Endothelial cell of umbilical vein (primary cell): Measurements from ENCODE around the gene TPRX2. TPM values are rescaled to one million over a fixed set of nuclear protein-coding genes. Genes with fewer than 3 reads are reported as not detected.

Source experiments
- BruUV-seq: library from RNA; stranded (reverse); fragments of 400-500 nt; replicated peaks from 2 replicates; lab custom pipeline; 2021; lab: Mats Ljungman, UMichigan
- CTCF ChIA-PET: fragments of 300-600, 350-600 bp; sonication (Branson Sonifier 250); formaldehyde crosslinking; loops from one replicate; lab custom pipeline; 2021; ENCODE audit warnings: antibody characterized with exemption, inconsistent platforms; lab: Charles Lee
- POLR2A ChIA-PET: fragments of 300-600, 350-600 bp; sonication (Branson Sonifier 250); formaldehyde crosslinking; loops from one replicate; lab custom pipeline; 2021; ENCODE audit warnings: antibody characterized with exemption, inconsistent platforms; lab: Charles Lee
- DNase-seq: peaks from one replicate; pipeline ENCODE4 v3.0.0-alpha.2; 2011; ENCODE audit warnings: low read depth, low spot score
- FAIRE-seq: peaks from 2 replicates; lab custom pipeline; 2011; peaks lifted over from hg19 to GRCh38; lab: Jason Lieb, UNC
- H2AFZ ChIP-seq: 2 replicates; pipeline ENCODE4 v1.6.0; 2012; ENCODE audit warnings: low read depth, low read length, control low read depth, inconsistent platforms
- H3K27ac ChIP-seq: 2 replicates; pipeline ENCODE4 v1.5.1; 2011; ENCODE audit warnings: low read depth, mild to moderate bottlenecking, control low read depth, low read length, moderate library complexity; ENCODE audit not compliant: insufficient read depth
- H3K27me3 ChIP-seq, 2 experiments: 2 replicates each; pipeline versions ENCODE4 v1.6.0 to v1.6.1; 2011; ENCODE audit warnings: low read length in 2 of 2, mixed read lengths in 1 of 2; ENCODE audit not compliant: control insufficient read depth in 2 of 2, insufficient read depth in 2 of 2
- H3K36me3 ChIP-seq, 2 experiments: 2 replicates in 1 of 2; 3 replicates in 1 of 2; pipeline ENCODE4 v1.5.1; 2011; ENCODE audit warnings: low read length in 2 of 2, mild to moderate bottlenecking in 1 of 2, moderate library complexity in 1 of 2; ENCODE audit not compliant: control insufficient read depth in 2 of 2, insufficient read depth in 2 of 2; ENCODE audit errors: extremely low read depth in 1 of 2
- H3K4me1 ChIP-seq: 3 replicates; pipeline ENCODE4 v1.5.1; 2011; ENCODE audit warnings: mild to moderate bottlenecking, low read length; ENCODE audit not compliant: control insufficient read depth, insufficient read depth; ENCODE audit errors: extremely low read depth
- H3K4me2 ChIP-seq: 2 replicates; pipeline ENCODE4 v1.6.1; 2011; ENCODE audit warnings: low read length, control low read depth, mixed read lengths; ENCODE audit not compliant: insufficient read depth
- H3K4me3 ChIP-seq, 3 experiments: fragments of 200-600 bp in 1 of 3; sonication (generic), shearing (Covaris generic) in 1 of 3; replicated peaks in 1 of 3; 2 replicates each; pipeline ENCODE4 v1.5.1; 2011 to 2016; ENCODE audit warnings: control low read depth in 3 of 3, low read length in 3 of 3, mild to moderate bottlenecking in 2 of 3, inconsistent platforms in 1 of 3, low read depth in 1 of 3, moderate library complexity in 1 of 3; ENCODE audit not compliant: insufficient read depth in 1 of 3
- H3K79me2 ChIP-seq: 2 replicates; pipeline ENCODE4 v1.6.0; 2012; ENCODE audit warnings: low read length, inconsistent platforms; ENCODE audit not compliant: control insufficient read depth, insufficient read depth
- H3K9ac ChIP-seq: replicated peaks from 2 replicates; pipeline ENCODE3; 2011; ENCODE audit warnings: low read length, control low read depth; ENCODE audit not compliant: insufficient read depth; ENCODE audit errors: extremely low read depth
- H3K9me1 ChIP-seq: replicated peaks from 3 replicates; pipeline ENCODE4 v1.6.0; 2011; ENCODE audit warnings: mild to moderate bottlenecking, low read length; ENCODE audit not compliant: control insufficient read depth, insufficient read depth; ENCODE audit errors: extremely low read depth
- H3K9me3 ChIP-seq: replicated peaks from 2 replicates; pipeline ENCODE4 v1.5.1; 2012; ENCODE audit warnings: low read length, inconsistent platforms; ENCODE audit not compliant: control insufficient read depth, insufficient read depth
- H4K20me1 ChIP-seq: replicated peaks from 2 replicates; pipeline ENCODE3; 2011; ENCODE audit warnings: mild to moderate bottlenecking, low read length; ENCODE audit not compliant: control insufficient read depth, insufficient read depth; ENCODE audit errors: extremely low read depth
- EZH2 ChIP-seq: IDR thresholded peaks from 2 replicates; pipeline ENCODE4 v1.6.1; 2012; ENCODE audit warnings: borderline replicate concordance, low read depth, mild to moderate bottlenecking, moderate library complexity, low read length, inconsistent platforms; ENCODE audit not compliant: severe bottlenecking
- FOS ChIP-seq: IDR thresholded peaks from 2 replicates; pipeline ENCODE4 v1.6.1; 2011; ENCODE audit warnings: mild to moderate bottlenecking, low read length, moderate library complexity, borderline replicate concordance; ENCODE audit not compliant: insufficient read depth
- GATA2 ChIP-seq: IDR thresholded peaks from 2 replicates; pipeline ENCODE4 v1.7.0; 2011; ENCODE audit warnings: low read depth, mild to moderate bottlenecking, moderate library complexity, mixed read lengths, low read length; ENCODE audit not compliant: insufficient read length, insufficient read depth
- JUN ChIP-seq: IDR thresholded peaks from 2 replicates; pipeline ENCODE4 v1.6.1; 2011; ENCODE audit warnings: borderline replicate concordance, low read depth; ENCODE audit not compliant: insufficient read length, insufficient read depth
- MYC ChIP-seq: IDR thresholded peaks from one replicate; pipeline ENCODE4 v1.6.1; 2011; ENCODE audit warnings: mild to moderate bottlenecking, low read depth, low read length
- POLR2A ChIP-seq: IDR thresholded peaks from 2 replicates; pipeline ENCODE4 v1.6.1; 2012; ENCODE audit warnings: low read depth, mild to moderate bottlenecking, control low read depth, low read length
- POLR2AphosphoS5 ChIP-seq: IDR thresholded peaks from 2 replicates; pipeline ENCODE4 v1.6.1; 2012; ENCODE audit warnings: low read depth, mild to moderate bottlenecking, control low read depth, low read length, moderate library complexity; ENCODE audit not compliant: insufficient read depth
- dilution Hi-C: fragments of 300-500 bp; cut with MboI; formaldehyde crosslinking; loops from one replicate; pipeline ENCODE4 v1.15.0; 2019; ENCODE audit warnings: low sequenced_read_pairs; ENCODE audit not compliant: extremely low pct_ligation_motif_present
- intact Hi-C: fragments of 100-400 bp; cut with micrococcal nuclease; formaldehyde crosslinking; loops from one replicate; pipeline ENCODE4 v1.10.0; 2022
- polyA plus RNA-seq, 4 experiments: library from polyadenylated mRNA; depleted of rRNA in 3 of 4; stranded (reverse) in 3 of 4; unstranded in 1 of 4; fragments of >200 nt; gene quantifications; 2 replicates each; pipeline versions ENCODE4 v1.2.1 to v1.2.3, GENCODE V29; 2011 to 2012; ENCODE audit warnings: missing spikeins in 1 of 4
- total RNA-seq: library from RNA; stranded (reverse); gene quantifications from 2 replicates; pipeline ENCODE4 v1.2.3, GENCODE V29; 2021
- TF ChIP-seq, protein P1 (sequence below): IDR thresholded peaks from 2 replicates; pipeline ENCODE4 v1.6.1; 2011; ENCODE audit not compliant: insufficient read depth, insufficient read length
- TF ChIP-seq, protein P2 (sequence below), 2 donors: IDR thresholded peaks; 1 replicate in 1 of 2; 2 replicates in 1 of 2; pipeline ENCODE4 v1.5.1; 2011; ENCODE audit warnings: low read length in 2 of 2, mild to moderate bottlenecking in 2 of 2, moderate library complexity in 2 of 2, control low read depth in 1 of 2, inconsistent platforms in 1 of 2, low read depth in 1 of 2; ENCODE audit not compliant: insufficient read depth in 1 of 2; ENCODE audit errors: extremely low read depth in 1 of 2

Gene TPRX2
- total and polyA plus RNA-seq, 2 donors (not counting 3 experiments of a cell fraction or from before 2014, with no cell fraction given): not detected

DNA sequence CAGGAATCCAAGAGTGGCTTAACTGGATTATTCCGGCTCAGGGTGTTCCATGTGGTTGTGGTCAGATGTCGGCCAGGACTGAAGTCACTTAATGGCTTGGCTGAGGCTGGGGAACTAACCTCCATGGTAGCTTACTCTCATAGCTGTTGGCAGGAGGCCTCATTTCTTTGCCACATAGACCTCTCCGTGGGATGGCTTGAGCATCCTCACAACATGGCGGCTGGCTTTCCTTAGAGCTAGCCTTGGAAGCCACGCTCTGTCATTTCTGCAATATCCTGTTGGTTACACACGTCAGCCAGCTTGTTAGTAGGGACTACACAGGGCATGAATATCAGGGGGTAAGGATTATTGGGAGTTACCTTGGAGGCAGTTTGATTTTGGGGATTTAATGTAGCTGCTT lies 32.2 kb upstream of the TPRX2 start:
- intact Hi-C loops: no loop called here
- Histone ChIP-seq H3K4me3 (no peak overlapping the region), H3K9ac (no peak overlapping the region), H3K9me1 (no peaks in the 10 kb centered on the region), H3K27ac (no peak overlapping the region), H3K9me3 (no peaks in the 10 kb centered on the region), H3K79me2 (no peaks in the 10 kb centered on the region), H2AFZ (no peak overlapping the region), H3K27me3 (peaks cover 0 to 3% of the 10 kb centered on the region in 2 experiments), H3K4me2 (no peak overlapping the region), H3K36me3 (no peaks in the 10 kb centered on the region), H4K20me1 (no peaks in the 10 kb centered on the region), H3K4me1 (no peaks in the 10 kb centered on the region)
- POLR2A ChIA-PET: no interaction called here
- TF ChIP-seq POLR2AphosphoS5: no peak
- no peak for TF ChIP-seq POLR2A
- TF ChIP-seq, protein P1, sequence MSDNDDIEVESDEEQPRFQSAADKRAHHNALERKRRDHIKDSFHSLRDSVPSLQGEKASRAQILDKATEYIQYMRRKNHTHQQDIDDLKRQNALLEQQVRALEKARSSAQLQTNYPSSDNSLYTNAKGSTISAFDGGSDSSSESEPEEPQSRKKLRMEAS: no peak
- TF ChIP-seq MYC: no peak
- TF ChIP-seq, protein P2, sequence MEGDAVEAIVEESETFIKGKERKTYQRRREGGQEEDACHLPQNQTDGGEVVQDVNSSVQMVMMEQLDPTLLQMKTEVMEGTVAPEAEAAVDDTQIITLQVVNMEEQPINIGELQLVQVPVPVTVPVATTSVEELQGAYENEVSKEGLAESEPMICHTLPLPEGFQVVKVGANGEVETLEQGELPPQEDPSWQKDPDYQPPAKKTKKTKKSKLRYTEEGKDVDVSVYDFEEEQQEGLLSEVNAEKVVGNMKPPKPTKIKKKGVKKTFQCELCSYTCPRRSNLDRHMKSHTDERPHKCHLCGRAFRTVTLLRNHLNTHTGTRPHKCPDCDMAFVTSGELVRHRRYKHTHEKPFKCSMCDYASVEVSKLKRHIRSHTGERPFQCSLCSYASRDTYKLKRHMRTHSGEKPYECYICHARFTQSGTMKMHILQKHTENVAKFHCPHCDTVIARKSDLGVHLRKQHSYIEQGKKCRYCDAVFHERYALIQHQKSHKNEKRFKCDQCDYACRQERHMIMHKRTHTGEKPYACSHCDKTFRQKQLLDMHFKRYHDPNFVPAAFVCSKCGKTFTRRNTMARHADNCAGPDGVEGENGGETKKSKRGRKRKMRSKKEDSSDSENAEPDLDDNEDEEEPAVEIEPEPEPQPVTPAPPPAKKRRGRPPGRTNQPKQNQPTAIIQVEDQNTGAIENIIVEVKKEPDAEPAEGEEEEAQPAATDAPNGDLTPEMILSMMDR (IDR thresholded peaks at IDR 0.05; ENCODE audit: extremely low read depth in 1 of 2, insufficient read depth in 1 of 2, low read depth in 1 of 2, low read length in 2 of 2): no peak
- TF ChIP-seq JUN: no peak
- TF ChIP-seq FOS: no peak
- no peak for TF ChIP-seq EZH2
- TF ChIP-seq GATA2: no peak
- no TSS peak for BruUV-seq
- DNase-seq (no peak), FAIRE-seq (no peak)
- dilution Hi-C loops: no loop called here
- CTCF ChIA-PET: interaction anchor here (2.4 kb wide), 1 partner anchor 43 kb away, joined by 12 read pairs; no protein-coding TSS in a partner anchor
